Frontal cortex (tissue), 4 donors: ENCODE results near the gene PRSS53. TPM values are rescaled to one million over a fixed set of nuclear protein-coding genes. Genes with fewer than 3 reads are reported as not detected.
A peak's percentile ranks its signal among the peaks of the same experiment; 100 is the strongest.

Experiments
- DNase-seq, 2 donors: peaks; one replicate each; pipeline ENCODE4 v3.0.0; 2012; ENCODE audit warnings: low spot score in 2 of 2
- FAIRE-seq: peaks from 2 replicates; lab custom pipeline; 2012; peaks lifted over from hg19 to GRCh38; lab: Jason Lieb, UNC
- total RNA-seq: library from RNA; depleted of rRNA; stranded (reverse); fragments of >200 nt; gene quantifications from one replicate; pipeline ENCODE4 v1.2.3, GENCODE V29; 2014
- donor health status: control.
- donor health status: control.
- donor health status: control.

The PRSS53 gene
- total RNA-seq, 1 donor from 2014 or later: 1.6 TPM

- DNase-seq (no peak), FAIRE-seq (no peak)
These were observed 11.3 kb upstream of the PRSS53 start for GRCh38 chr16:31099860-31100638.

- DNase-seq: peak; percentile 89 to 90
- FAIRE-seq: no peak
These were observed 5.8 kb upstream of the PRSS53 start, which contains the start of gene VKORC1 for GRCh38 chr16:31094424-31095120. TSS of gene VKORC1 (minus strand) at chr16:31094797. CDS start at chr16:31094729, 68 bp downstream.

- FAIRE-seq (no peak), DNase-seq (no peak)
These were observed 5.3 kb upstream of the PRSS53 start for GRCh38 chr16:31094088-31094423.

GRCh38 chr16:31093132-31093703, 4.5 kb upstream of the PRSS53 start:
- FAIRE-seq: no peak
- peak in 1 of 2 donors; percentile 64 for DNase-seq

- DNase-seq (no peak), FAIRE-seq (no peak)
These were observed 3.6 kb upstream of the PRSS53 start for GRCh38 chr16:31092330-31092729.

- FAIRE-seq (no peak), DNase-seq (no peak)
These were observed 1.8 kb upstream of the PRSS53 start for GRCh38 chr16:31090540-31090939.

- no peak for DNase-seq
- no peak for FAIRE-seq
These were observed 456 bp upstream of the PRSS53 start for GRCh38 chr16:31089199-31089598.

- DNase-seq: no peak
- FAIRE-seq: no peak
These were observed 772 bp downstream of the PRSS53 start for GRCh38 chr16:31087971-31088370.

- no peak for FAIRE-seq
- no peak for DNase-seq
These were observed 1.3 kb downstream of the PRSS53 start for GRCh38 chr16:31087481-31087880.

- FAIRE-seq: no peak
- no peak for DNase-seq
These were observed 2.2 kb downstream of the PRSS53 start for GRCh38 chr16:31086629-31086906.

GRCh38 chr16:31085873-31086628, 2.7 kb downstream of the PRSS53 start:
- no peak for DNase-seq
- no peak for FAIRE-seq

- no peak for FAIRE-seq
These were observed 3.3 kb downstream of the PRSS53 start for GRCh38 chr16:31085411-31085810.

GRCh38 chr16:31084584-31085302, 4.0 kb downstream of the PRSS53 start:
- DNase-seq (no peak), FAIRE-seq (no peak)

More at GRCh38 chr16:31085411-31085810, 3.3 kb downstream of the PRSS53 start:
- DNase-seq: no peak

- FAIRE-seq (no peak), DNase-seq (no peak)
These were observed 4.8 kb downstream of the PRSS53 start for GRCh38 chr16:31083981-31084380.

GRCh38 chr16:31083556-31083955, 5.2 kb downstream of the PRSS53 start:
- FAIRE-seq (no peak), DNase-seq (no peak)

- no peak for FAIRE-seq
- DNase-seq: no peak
These were observed 5.7 kb downstream of the PRSS53 start for GRCh38 chr16:31083081-31083480.

GRCh38 chr16:31082368-31083045, 6.2 kb downstream of the PRSS53 start:
- no peak for DNase-seq
- no peak for FAIRE-seq

- FAIRE-seq (no peak), DNase-seq (no peak)
These were observed 7.1 kb downstream of the PRSS53 start for GRCh38 chr16:31081428-31082351.
